Transverse colon (tissue), 4 donors: Measurements from ENCODE around the gene ROBO1.

Experiments used
- POLR2A ChIP-seq: fragments of 450-650 bp; IDR thresholded peaks from one replicate; pipeline ENCODE4 v1.6.1; 2016; ENCODE audit warnings: antibody characterized with exemption, mild to moderate bottlenecking, moderate library complexity
- POLR2AphosphoS5 ChIP-seq, 3 donors: sonication (generic); formaldehyde crosslinking; IDR thresholded peaks; one replicate each; pipeline ENCODE4 v1.6.1; 2016; ENCODE audit warnings: antibody characterized with exemption in 3 of 3
- TF ChIP-seq, protein P1 (sequence below), 5 experiments: fragments of 200-600 bp in 3 of 5; fragments of 450-650 bp in 2 of 5; sonication (generic) in 3 of 5; IDR thresholded peaks; 1 replicate in 2 of 5; 2 replicates in 3 of 5; pipeline ENCODE4 v1.5.1; 2016 to 2017; ENCODE audit warnings: antibody characterized with exemption in 5 of 5, inconsistent platforms in 3 of 5, mild to moderate bottlenecking in 2 of 5, moderate library complexity in 1 of 5

DNA sequence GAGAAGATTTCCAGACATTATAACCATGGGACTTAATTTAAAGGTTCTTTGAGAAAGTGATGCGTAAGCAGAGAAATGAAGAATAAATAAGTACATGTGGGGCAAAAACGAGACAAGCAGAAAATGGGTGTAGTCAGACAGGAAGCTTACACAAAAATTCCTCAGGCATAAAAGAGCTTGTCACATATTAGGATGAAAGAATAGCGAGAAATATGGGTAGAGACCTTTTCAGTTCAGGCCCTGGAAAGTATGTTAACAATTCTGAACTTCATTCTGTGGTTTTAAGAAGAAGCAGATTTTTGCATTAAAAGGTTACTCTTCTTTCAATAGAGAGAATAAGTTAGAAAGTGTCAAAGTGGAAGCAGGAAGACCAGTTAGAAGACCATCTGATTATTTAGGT, 352.4 kb downstream of the ROBO1 start:
- TF ChIP-seq POLR2A (no peak), POLR2AphosphoS5 (IDR thresholded peaks at IDR 0.05) (no peak)
- TF ChIP-seq, protein P1, sequence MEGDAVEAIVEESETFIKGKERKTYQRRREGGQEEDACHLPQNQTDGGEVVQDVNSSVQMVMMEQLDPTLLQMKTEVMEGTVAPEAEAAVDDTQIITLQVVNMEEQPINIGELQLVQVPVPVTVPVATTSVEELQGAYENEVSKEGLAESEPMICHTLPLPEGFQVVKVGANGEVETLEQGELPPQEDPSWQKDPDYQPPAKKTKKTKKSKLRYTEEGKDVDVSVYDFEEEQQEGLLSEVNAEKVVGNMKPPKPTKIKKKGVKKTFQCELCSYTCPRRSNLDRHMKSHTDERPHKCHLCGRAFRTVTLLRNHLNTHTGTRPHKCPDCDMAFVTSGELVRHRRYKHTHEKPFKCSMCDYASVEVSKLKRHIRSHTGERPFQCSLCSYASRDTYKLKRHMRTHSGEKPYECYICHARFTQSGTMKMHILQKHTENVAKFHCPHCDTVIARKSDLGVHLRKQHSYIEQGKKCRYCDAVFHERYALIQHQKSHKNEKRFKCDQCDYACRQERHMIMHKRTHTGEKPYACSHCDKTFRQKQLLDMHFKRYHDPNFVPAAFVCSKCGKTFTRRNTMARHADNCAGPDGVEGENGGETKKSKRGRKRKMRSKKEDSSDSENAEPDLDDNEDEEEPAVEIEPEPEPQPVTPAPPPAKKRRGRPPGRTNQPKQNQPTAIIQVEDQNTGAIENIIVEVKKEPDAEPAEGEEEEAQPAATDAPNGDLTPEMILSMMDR (IDR thresholded peaks at IDR 0.05), result no peak
